Measurements from ENCODE around the gene NETO1.

DNA sequence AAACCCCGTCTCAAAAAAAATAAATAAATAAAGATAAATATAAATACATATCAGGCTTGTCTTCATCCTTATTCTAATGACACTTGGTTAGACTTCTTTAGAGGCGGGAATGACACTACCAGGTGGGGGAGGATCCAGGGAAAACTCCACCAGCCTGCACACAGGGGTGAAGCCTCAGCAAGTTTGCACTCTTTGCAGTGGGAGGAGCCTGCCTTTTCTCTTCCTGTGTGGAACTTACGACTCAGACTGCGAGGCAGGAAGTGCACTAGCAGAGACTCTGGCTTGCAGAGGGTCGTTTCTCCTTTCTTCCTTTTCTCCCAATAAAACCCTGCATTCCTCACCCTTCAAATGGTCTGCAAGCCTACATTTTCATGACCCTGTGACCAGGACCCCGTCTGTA lies 170.1 kb downstream of the NETO1 start:
- TF ChIP-seq, protein P1, sequence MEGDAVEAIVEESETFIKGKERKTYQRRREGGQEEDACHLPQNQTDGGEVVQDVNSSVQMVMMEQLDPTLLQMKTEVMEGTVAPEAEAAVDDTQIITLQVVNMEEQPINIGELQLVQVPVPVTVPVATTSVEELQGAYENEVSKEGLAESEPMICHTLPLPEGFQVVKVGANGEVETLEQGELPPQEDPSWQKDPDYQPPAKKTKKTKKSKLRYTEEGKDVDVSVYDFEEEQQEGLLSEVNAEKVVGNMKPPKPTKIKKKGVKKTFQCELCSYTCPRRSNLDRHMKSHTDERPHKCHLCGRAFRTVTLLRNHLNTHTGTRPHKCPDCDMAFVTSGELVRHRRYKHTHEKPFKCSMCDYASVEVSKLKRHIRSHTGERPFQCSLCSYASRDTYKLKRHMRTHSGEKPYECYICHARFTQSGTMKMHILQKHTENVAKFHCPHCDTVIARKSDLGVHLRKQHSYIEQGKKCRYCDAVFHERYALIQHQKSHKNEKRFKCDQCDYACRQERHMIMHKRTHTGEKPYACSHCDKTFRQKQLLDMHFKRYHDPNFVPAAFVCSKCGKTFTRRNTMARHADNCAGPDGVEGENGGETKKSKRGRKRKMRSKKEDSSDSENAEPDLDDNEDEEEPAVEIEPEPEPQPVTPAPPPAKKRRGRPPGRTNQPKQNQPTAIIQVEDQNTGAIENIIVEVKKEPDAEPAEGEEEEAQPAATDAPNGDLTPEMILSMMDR (IDR thresholded peaks at IDR 0.05) = no peak
- no peak for TF ChIP-seq POLR2A (IDR thresholded peaks at IDR 0.05)

All from uterus (tissue), 2 donors.